KMS-11 (cell line): ENCODE measurements around the gene PLCXD1.

Experiments
- H2AFZ ChIP-seq: fragments of 200-600 bp; sonication (generic); 2 replicates; pipeline ENCODE4 v1.6.1; 2016; ENCODE audit warnings: antibody characterized with exemption, mixed run types, low read depth
- H3K27ac ChIP-seq: fragments of 200-600 bp; sonication (generic); 2 replicates; pipeline ENCODE4 v1.6.1; 2016; ENCODE audit warnings: mild to moderate bottlenecking, mixed run types
- H3K27me3 ChIP-seq: fragments of 200-600 bp; sonication (generic); 2 replicates; pipeline ENCODE4 v1.6.1; 2017; ENCODE audit warnings: mild to moderate bottlenecking, low read depth, mixed run types, moderate library complexity; ENCODE audit not compliant: insufficient read depth
- H3K36me3 ChIP-seq: fragments of 200-600 bp; sonication (generic); 2 replicates; pipeline ENCODE4 v1.6.1; 2017; ENCODE audit warnings: mild to moderate bottlenecking, mixed run types; ENCODE audit not compliant: insufficient read depth
- H3K4me1 ChIP-seq: fragments of 200-600 bp; sonication (generic); 2 replicates; pipeline ENCODE4 v1.6.1; 2016; ENCODE audit warnings: mild to moderate bottlenecking, low read depth, mixed run types; ENCODE audit not compliant: poor library complexity, severe bottlenecking
- H3K4me2 ChIP-seq: fragments of 200-600 bp; sonication (generic); 2 replicates; pipeline ENCODE4 v1.7.0; 2016; ENCODE audit warnings: mild to moderate bottlenecking, mixed run types
- H3K4me3 ChIP-seq: fragments of 200-600 bp; sonication (generic); IDR thresholded peaks from 2 replicates; pipeline ENCODE4 v1.6.1; 2017; ENCODE audit warnings: low read depth, low read length, mixed read lengths; ENCODE audit not compliant: insufficient read depth
- H3K79me2 ChIP-seq: fragments of 200-600 bp; sonication (generic); 2 replicates; pipeline ENCODE4 v1.6.1; 2016; ENCODE audit warnings: low read depth, mixed run types; ENCODE audit not compliant: insufficient read depth
- H3K9ac ChIP-seq: fragments of 200-600 bp; sonication (generic); 2 replicates; pipeline ENCODE4 v1.6.1; 2016; ENCODE audit warnings: mild to moderate bottlenecking, mixed run types
- H4K20me1 ChIP-seq: fragments of 200-600 bp; sonication (generic); 2 replicates; pipeline ENCODE4 v1.6.1; 2016; ENCODE audit warnings: mild to moderate bottlenecking, mixed run types; ENCODE audit not compliant: insufficient read depth
- CTCF ChIP-seq: fragments of 200-600 bp; sonication (generic); conservative IDR thresholded peaks from 2 replicates; pipeline ENCODE4 v1.6.1; 2017; ENCODE audit warnings: low read depth, mild to moderate bottlenecking, antibody characterized with exemption, low read length, moderate library complexity, mixed read lengths

The PLCXD1 gene

GRCh38 chrX:311156-312129, 30.3 kb downstream of the PLCXD1 start:
- Histone ChIP-seq H3K79me2 (no peaks in the 10 kb centered on the region), H3K4me3 (no peak overlapping the region), H2AFZ (no peak overlapping the region), H3K27me3 (no peaks in the 10 kb centered on the region), H3K4me2 (no peak overlapping the region), H4K20me1 (no peaks in the 10 kb centered on the region), H3K9ac (no peak overlapping the region), H3K4me1 (no peaks in the 10 kb centered on the region), H3K27ac (no peak overlapping the region), H3K36me3 (no peaks in the 10 kb centered on the region)
- no peak for TF ChIP-seq CTCF

- Histone ChIP-seq H3K9ac (no peak overlapping the region), H3K4me2 (no peak overlapping the region), H3K36me3 (no peaks in the 10 kb centered on the region), H4K20me1 (no peaks in the 10 kb centered on the region), H2AFZ (no peak overlapping the region), H3K27me3 (no peaks in the 10 kb centered on the region), H3K4me1 (no peaks in the 10 kb centered on the region), H3K27ac (no peak overlapping the region), H3K79me2 (no peaks in the 10 kb centered on the region), H3K4me3 (no peak overlapping the region)
- no peak for TF ChIP-seq CTCF
Observed at GRCh38 chrX:312621-313331, 31.6 kb downstream of the PLCXD1 start.

- no peak for TF ChIP-seq CTCF
- H3K36me3 ChIP-seq: no peaks in the 10 kb centered on the region
Observed at GRCh38 chrX:313546-313945, 32.4 kb downstream of the PLCXD1 start.

GRCh38 chrX:314049-314448, 32.9 kb downstream of the PLCXD1 start:
- Histone ChIP-seq H3K4me1 (no peaks in the 10 kb centered on the region), H3K4me2 (no peak overlapping the region), H3K27ac (no peak overlapping the region), H3K27me3 (no peaks in the 10 kb centered on the region), H3K4me3 (no peak overlapping the region), H3K79me2 (no peaks in the 10 kb centered on the region), H3K36me3 (no peaks in the 10 kb centered on the region), H3K9ac (no peak overlapping the region), H4K20me1 (no peaks in the 10 kb centered on the region), H2AFZ (no peak overlapping the region)
- no peak for TF ChIP-seq CTCF

More at GRCh38 chrX:313546-313945, 32.4 kb downstream of the PLCXD1 start:
- Histone ChIP-seq H3K4me1 (no peaks in the 10 kb centered on the region), H3K79me2 (no peaks in the 10 kb centered on the region), H3K4me2 (no peak overlapping the region), H3K27me3 (no peaks in the 10 kb centered on the region), H4K20me1 (no peaks in the 10 kb centered on the region), H3K9ac (no peak overlapping the region), H2AFZ (no peak overlapping the region), H3K27ac (no peak overlapping the region), H3K4me3 (no peak overlapping the region)
